Esophagus muscularis mucosa (tissue), 4 donors: ENCODE measurements around the gene GINS2. TPM values are rescaled to one million over a fixed set of nuclear protein-coding genes. Genes with fewer than 3 reads are reported as not detected.

Experiments used
- DNase-seq: peaks from one replicate; pipeline ENCODE4 v3.0.0-alpha.2; 2017; ENCODE audit errors: extremely low spot score
- H3K27ac ChIP-seq, 4 donors: fragments of 200-600 bp; sonication (generic); replicated peaks in 1 of 4; 1 replicate in 3 of 4; 2 replicates in 1 of 4; pipeline ENCODE4 v1.5.1; 2016 to 2019; ENCODE audit warnings: mild to moderate bottlenecking in 1 of 4
- H3K27me3 ChIP-seq, 4 donors: fragments of 200-600 bp; sonication (generic); one replicate each; pipeline versions ENCODE4 v1.5.1 to v1.6.0; 2016 to 2019
- H3K36me3 ChIP-seq, 4 donors: fragments of 200-600 bp; sonication (generic); one replicate each; pipeline ENCODE4 v1.5.1; 2016 to 2019
- H3K4me1 ChIP-seq, 4 donors: fragments of 200-600 bp; sonication (generic); one replicate each; pipeline ENCODE4 v1.5.1; 2016 to 2019
- H3K4me3 ChIP-seq, 4 donors: fragments of 200-600 bp; sonication (generic); 1 replicate in 2 of 4; 2 replicates in 2 of 4; pipeline ENCODE4 v1.5.1; 2016 to 2019; ENCODE audit warnings: mild to moderate bottlenecking in 4 of 4, moderate library complexity in 1 of 4
- H3K9me3 ChIP-seq, 4 donors: fragments of 200-600 bp; sonication (generic); 1 replicate in 3 of 4; 2 replicates in 1 of 4; pipeline ENCODE4 v1.5.1; 2016 to 2019
- EP300 ChIP-seq: sonication (generic); formaldehyde crosslinking; IDR thresholded peaks from one replicate; pipeline ENCODE4 v1.6.1; 2017; ENCODE audit warnings: antibody characterized with exemption
- POLR2A ChIP-seq: fragments of 450-650 bp; IDR thresholded peaks from one replicate; pipeline ENCODE4 v1.6.1; 2017; ENCODE audit warnings: antibody characterized with exemption, moderate library complexity, mild to moderate bottlenecking, low read depth
- POLR2AphosphoS5 ChIP-seq, 2 donors: sonication (generic); formaldehyde crosslinking; IDR thresholded peaks; one replicate each; pipeline ENCODE4 v1.6.1; 2017; ENCODE audit warnings: antibody characterized with exemption in 2 of 2
- WGBS: methylation state at CpG from one replicate; pipeline ENCODE4 v1.1.5; 2018; 5-methylcytosine and 5-hydroxymethylcytosine counted together
- intact Hi-C: fragments of 100-400 bp; cut with DNase I; formaldehyde crosslinking; loops from one replicate; pipeline ENCODE4 v1.15.1; 2023
- total RNA-seq, 4 donors: library from RNA; depleted of rRNA; stranded (reverse); fragments of >200 nt; gene quantifications; one replicate each; pipeline versions ENCODE4 v1.1.0 to v1.2.1, GENCODE V29; 2016
- TF ChIP-seq, protein P1 (sequence below), 3 experiments: fragments of 200-600 bp in 2 of 3; fragments of 450-650 bp in 1 of 3; sonication (generic) in 2 of 3; IDR thresholded peaks; one replicate each; pipeline ENCODE4 v1.5.1; 2017 to 2019; ENCODE audit warnings: antibody characterized with exemption in 3 of 3, mild to moderate bottlenecking in 2 of 3, moderate library complexity in 1 of 3

GINS2 gene
- total RNA-seq, 4 donors from 2014 or later: 0.17 to 0.84 TPM; not detected in 2

DNA sequence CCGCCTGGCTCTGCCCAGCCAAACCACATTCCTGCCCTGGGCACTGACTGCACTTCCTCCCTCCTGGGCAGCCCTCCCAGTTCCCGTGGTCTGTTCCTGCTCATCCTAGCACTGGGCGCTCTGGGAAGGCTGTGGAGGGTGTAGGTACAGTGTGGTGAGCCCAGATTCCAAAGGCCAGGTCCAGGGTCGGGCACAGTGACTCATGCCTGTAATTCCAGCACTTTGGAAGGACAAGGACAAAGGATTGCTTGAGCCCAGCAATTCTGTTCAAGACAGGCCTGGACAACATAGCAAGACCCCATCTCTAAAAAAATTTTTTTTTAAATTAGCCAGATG is 31.5 kb upstream of the GINS2 start:
- TF ChIP-seq, protein P1, sequence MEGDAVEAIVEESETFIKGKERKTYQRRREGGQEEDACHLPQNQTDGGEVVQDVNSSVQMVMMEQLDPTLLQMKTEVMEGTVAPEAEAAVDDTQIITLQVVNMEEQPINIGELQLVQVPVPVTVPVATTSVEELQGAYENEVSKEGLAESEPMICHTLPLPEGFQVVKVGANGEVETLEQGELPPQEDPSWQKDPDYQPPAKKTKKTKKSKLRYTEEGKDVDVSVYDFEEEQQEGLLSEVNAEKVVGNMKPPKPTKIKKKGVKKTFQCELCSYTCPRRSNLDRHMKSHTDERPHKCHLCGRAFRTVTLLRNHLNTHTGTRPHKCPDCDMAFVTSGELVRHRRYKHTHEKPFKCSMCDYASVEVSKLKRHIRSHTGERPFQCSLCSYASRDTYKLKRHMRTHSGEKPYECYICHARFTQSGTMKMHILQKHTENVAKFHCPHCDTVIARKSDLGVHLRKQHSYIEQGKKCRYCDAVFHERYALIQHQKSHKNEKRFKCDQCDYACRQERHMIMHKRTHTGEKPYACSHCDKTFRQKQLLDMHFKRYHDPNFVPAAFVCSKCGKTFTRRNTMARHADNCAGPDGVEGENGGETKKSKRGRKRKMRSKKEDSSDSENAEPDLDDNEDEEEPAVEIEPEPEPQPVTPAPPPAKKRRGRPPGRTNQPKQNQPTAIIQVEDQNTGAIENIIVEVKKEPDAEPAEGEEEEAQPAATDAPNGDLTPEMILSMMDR (IDR thresholded peaks at IDR 0.05): no peak
- TF ChIP-seq EP300 (no peak), POLR2A (no peak), POLR2AphosphoS5 (IDR thresholded peaks at IDR 0.05) (no peak)
- Histone ChIP-seq H3K4me1 (peaks cover 13 to 27% (median 23%) of the 10 kb centered on the region in 4 donors), H3K27ac (no peak overlapping the region), H3K27me3 (peaks cover 0 to 9% (median 0%) of the 10 kb centered on the region in 4 donors), H3K36me3 (no peaks in the 10 kb centered on the region), H3K9me3 (no peaks in the 10 kb centered on the region), H3K4me3 (no peak overlapping the region)
- 91% methylated on average over 4 of the region's 4 CpGs for WGBS
- intact Hi-C loops: no loop called here
- no peak for DNase-seq

DNA sequence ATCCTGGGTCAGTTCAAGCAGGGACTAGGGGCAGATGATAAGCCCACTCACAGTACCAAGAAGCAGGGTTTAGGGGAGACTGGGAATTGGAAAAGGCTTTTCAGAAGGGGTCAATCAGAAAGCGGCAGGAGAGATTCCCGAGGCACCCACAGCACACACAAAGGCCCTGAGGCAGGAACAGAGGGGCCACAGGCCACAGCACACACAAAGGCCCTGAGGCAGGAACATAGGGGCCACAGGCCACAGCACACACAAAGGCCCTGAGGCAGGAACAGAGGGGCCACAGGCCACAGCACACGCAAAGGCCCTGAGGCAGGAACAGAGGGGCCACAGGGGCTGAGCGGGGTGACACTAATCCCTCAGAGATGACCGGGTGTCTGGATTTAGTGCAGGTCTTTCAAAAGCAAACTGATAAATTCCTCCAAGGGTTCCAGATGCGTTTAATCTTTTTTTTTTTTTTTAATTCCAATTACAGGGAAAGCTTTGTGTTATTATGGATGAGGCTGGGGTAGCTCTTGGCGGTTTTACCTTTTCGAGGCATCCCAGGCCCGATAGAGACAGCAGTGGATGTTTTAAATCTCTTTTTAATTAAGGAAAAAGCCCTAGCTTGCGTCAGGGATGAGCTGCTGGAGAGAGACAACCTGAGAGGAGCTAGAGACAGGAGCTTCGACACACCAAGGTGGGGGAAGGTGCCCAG is 31.0 kb upstream of the GINS2 start:
- Histone ChIP-seq H3K9me3 (no peaks in the 10 kb centered on the region), H3K27ac (no peak overlapping the region), H3K4me3 (no peak overlapping the region), H3K27me3 (peaks cover 0 to 9% (median 0%) of the 10 kb centered on the region in 4 donors), H3K36me3 (no peaks in the 10 kb centered on the region), H3K4me1 (peaks cover 13 to 29% (median 23%) of the 10 kb centered on the region in 4 donors)
- intact Hi-C loops: loop anchor here (10.0 kb wide), 2 partner anchors 415 to 445 kb away; no protein-coding TSS in a partner anchor
- no peak for DNase-seq
- TF ChIP-seq POLR2AphosphoS5 (IDR thresholded peaks at IDR 0.05): no peak
- TF ChIP-seq POLR2A: no peak
- TF ChIP-seq EP300: no peak
- TF ChIP-seq, protein P1 (IDR thresholded peaks at IDR 0.05): no peak
- WGBS: 93% methylated on average over 11 of the region's 11 CpGs

DNA sequence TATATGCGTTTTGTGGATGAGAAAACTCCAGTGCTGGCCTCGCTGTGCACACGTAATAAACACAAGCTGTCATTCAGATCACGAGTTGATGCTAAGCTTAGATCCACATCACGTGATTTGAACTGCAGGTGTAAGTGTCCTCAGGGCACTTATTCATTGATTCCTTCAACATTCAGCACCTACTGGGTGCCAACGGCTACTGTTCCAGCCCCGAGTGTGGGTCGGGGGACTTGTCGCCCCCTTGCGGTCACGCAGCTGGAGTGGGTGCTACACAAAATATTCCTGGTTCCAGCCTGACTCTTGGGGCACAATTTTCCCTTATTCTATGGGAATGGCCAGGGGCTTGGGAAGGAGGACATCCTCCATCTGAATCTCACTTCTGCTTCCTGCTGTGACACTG is 29.9 kb upstream of the GINS2 start:
- H3K4me1 ChIP-seq: peaks cover 13 to 29% (median 23%) of the 10 kb centered on the region in 4 donors
- peaks cover 0 to 9% (median 0%) of the 10 kb centered on the region in 4 donors for H3K27me3 ChIP-seq
- no peaks in the 10 kb centered on the region for H3K36me3 ChIP-seq
- no peak overlapping the region for H3K4me3 ChIP-seq
- 74% methylated on average over 5 of the region's 11 CpGs for WGBS
- TF ChIP-seq, protein P1 (IDR thresholded peaks at IDR 0.05): peak; percentile 24 to 49 (median 34)
- TF ChIP-seq POLR2A: no peak
- DNase-seq: no peak
- H3K9me3 ChIP-seq: no peaks in the 10 kb centered on the region
- intact Hi-C loops: loop anchor here (10.0 kb wide), 2 partner anchors 414 to 444 kb away; no protein-coding TSS in a partner anchor
- H3K27ac ChIP-seq: no peak overlapping the region

DNA sequence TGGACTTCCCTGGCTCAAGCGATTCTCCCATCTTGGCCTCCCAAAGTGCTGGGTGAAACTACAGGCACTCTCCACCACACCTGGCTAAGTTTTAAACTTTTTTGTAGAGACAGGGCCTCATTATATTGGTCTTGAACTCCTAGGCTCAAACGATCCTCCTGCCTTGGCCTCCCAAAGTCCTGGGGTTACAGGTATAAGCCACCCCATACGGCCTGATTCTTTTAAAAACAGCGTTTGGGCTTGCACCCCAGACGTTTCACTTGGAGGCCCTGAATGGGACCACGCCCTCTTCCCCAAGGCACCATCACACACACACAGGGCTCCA is 29.4 kb upstream of the GINS2 start:
- intact Hi-C loops: loop anchor here (10.0 kb wide), 2 partner anchors 413 to 443 kb away; no protein-coding TSS in a partner anchor
- Histone ChIP-seq H3K36me3 (no peaks in the 10 kb centered on the region), H3K4me1 (peaks cover 13 to 29% (median 23%) of the 10 kb centered on the region in 4 donors), H3K9me3 (no peaks in the 10 kb centered on the region), H3K27me3 (peaks cover 0 to 9% (median 0%) of the 10 kb centered on the region in 4 donors), H3K27ac (no peak overlapping the region), H3K4me3 (no peak overlapping the region)
- no peak for DNase-seq
- 44% methylated on average over 2 of the region's 6 CpGs for WGBS
- TF ChIP-seq EP300: no peak
- TF ChIP-seq POLR2AphosphoS5 (IDR thresholded peaks at IDR 0.05): no peak
- TF ChIP-seq, protein P1 (IDR thresholded peaks at IDR 0.05): peak in 1 of 3 experiments; percentile 1
- TF ChIP-seq POLR2A: no peak
